DND-41 (cell line): Measurements from ENCODE around the gene MTSS2.

Experiments used
- ATAC-seq: fragments of 200-7000 bp; cut with Tn5 transposase; 3 replicates; pipeline ENCODE4 v1.9.1; 2021; ENCODE audit warnings: low read depth; ENCODE audit not compliant: insufficient read depth
- DNase-seq: peaks from one replicate; pipeline ENCODE4 v3.0.0-alpha.2; 2020
- H2AFZ ChIP-seq: 2 replicates; pipeline ENCODE4 v1.6.0; 2012; ENCODE audit warnings: low read depth, low read length
- H3K27ac ChIP-seq: 2 replicates; pipeline ENCODE4 v1.5.1; 2012; ENCODE audit warnings: low read length, inconsistent platforms
- H3K27me3 ChIP-seq: fragments of 200-600 bp; sonication (generic); 2 replicates; pipeline ENCODE4 v1.6.0; 2012; ENCODE audit warnings: low read length, mild to moderate bottlenecking, inconsistent platforms; ENCODE audit not compliant: insufficient read depth, poor library complexity
- H3K36me3 ChIP-seq: 2 replicates; pipeline ENCODE4 v1.5.1; 2012; ENCODE audit warnings: low read length, inconsistent platforms; ENCODE audit not compliant: insufficient read depth
- H3K4me1 ChIP-seq: 2 replicates; pipeline ENCODE4 v1.5.1; 2012; ENCODE audit warnings: mild to moderate bottlenecking, low read length; ENCODE audit not compliant: insufficient read depth
- H3K4me2 ChIP-seq: 2 replicates; pipeline ENCODE4 v1.6.0; 2012; ENCODE audit warnings: mild to moderate bottlenecking, moderate library complexity, low read length, inconsistent platforms; ENCODE audit not compliant: insufficient read depth
- H3K4me3 ChIP-seq, 2 experiments: fragments of 200-600 bp in 1 of 2; shearing (Covaris generic) in 1 of 2; 2 replicates each; pipeline ENCODE4 v1.5.1; 2012 to 2016; ENCODE audit warnings: inconsistent platforms in 2 of 2, low read length in 2 of 2, mild to moderate bottlenecking in 2 of 2, low read depth in 1 of 2, moderate library complexity in 1 of 2
- H3K79me2 ChIP-seq: 2 replicates; pipeline ENCODE4 v1.6.0; 2012; ENCODE audit warnings: low read length, inconsistent platforms; ENCODE audit not compliant: insufficient read depth
- H3K9ac ChIP-seq: 2 replicates; pipeline ENCODE4 v1.6.0; 2012; ENCODE audit warnings: low read depth, mild to moderate bottlenecking, inconsistent platforms, low read length, moderate library complexity
- H3K9me3 ChIP-seq: 2 replicates; pipeline ENCODE4 v1.5.1; 2012; ENCODE audit warnings: low read length, moderate library complexity, mild to moderate bottlenecking, inconsistent platforms; ENCODE audit not compliant: insufficient read depth, severe bottlenecking
- H4K20me1 ChIP-seq: 2 replicates; pipeline ENCODE4 v1.6.0; 2012; ENCODE audit warnings: low read length; ENCODE audit not compliant: insufficient read depth
- CTCF ChIP-seq: IDR thresholded peaks from 2 replicates; pipeline ENCODE4 v1.5.1; 2012; ENCODE audit warnings: borderline replicate concordance, low read length, moderate library complexity, mild to moderate bottlenecking; ENCODE audit not compliant: poor library complexity, severe bottlenecking; ENCODE audit errors: extremely low read depth
- EZH2 ChIP-seq: IDR thresholded peaks from 3 replicates; pipeline ENCODE4 v1.6.1; 2012; ENCODE audit warnings: borderline replicate concordance, low read depth, mild to moderate bottlenecking, moderate library complexity, low read length, inconsistent platforms; ENCODE audit not compliant: severe bottlenecking

MTSS2 gene

GRCh38 chr16:70720425-70721201 lies 34.8 kb upstream of the MTSS2 start:
- no peak overlapping the region for H2AFZ ChIP-seq
- no peak overlapping the region for H3K27ac ChIP-seq
- H3K79me2 ChIP-seq = no peaks in the 10 kb centered on the region
- ATAC-seq (no peak), DNase-seq (no peak)
- H3K4me3 ChIP-seq = no peak overlapping the region
- no peaks in the 10 kb centered on the region for H3K4me1 ChIP-seq
- no peaks in the 10 kb centered on the region for H3K9me3 ChIP-seq
- no peak overlapping the region for H3K4me2 ChIP-seq
- peaks cover 19% of the 10 kb centered on the region for H3K36me3 ChIP-seq
- no peak overlapping the region for H3K9ac ChIP-seq
- no peaks in the 10 kb centered on the region for H4K20me1 ChIP-seq
- H3K27me3 ChIP-seq = no peaks in the 10 kb centered on the region
- TF ChIP-seq EZH2 = no peak
- no peak for TF ChIP-seq CTCF

GRCh38 chr16:70717065-70717464 lies 31.2 kb upstream of the MTSS2 start:
- Histone ChIP-seq H3K79me2 (no peaks in the 10 kb centered on the region), H3K9ac (no peak overlapping the region), H3K9me3 (no peaks in the 10 kb centered on the region), H4K20me1 (peaks cover 15% of the 10 kb centered on the region), H3K36me3 (peaks cover 23% of the 10 kb centered on the region), H3K27me3 (no peaks in the 10 kb centered on the region), H2AFZ (no peak overlapping the region), H3K4me1 (no peaks in the 10 kb centered on the region), H3K27ac (no peak overlapping the region), H3K4me2 (no peak overlapping the region), H3K4me3 (no peak overlapping the region)
- no peak for TF ChIP-seq EZH2
- TF ChIP-seq CTCF = no peak
- ATAC-seq = no peak
- DNase-seq = no peak

GRCh38 chr16:70715860-70716357 lies 30.1 kb upstream of the MTSS2 start:
- no peaks in the 10 kb centered on the region for H3K27me3 ChIP-seq
- H3K4me2 ChIP-seq = no peak overlapping the region
- no peaks in the 10 kb centered on the region for H3K79me2 ChIP-seq
- H3K36me3 ChIP-seq = peaks cover 18% of the 10 kb centered on the region; the same call in 1 of the 2 replicates
- H2AFZ ChIP-seq = no peak overlapping the region
- H3K4me1 ChIP-seq = no peaks in the 10 kb centered on the region
- ATAC-seq (no peak), DNase-seq (no peak)
- H3K9me3 ChIP-seq = no peaks in the 10 kb centered on the region
- no peak overlapping the region for H3K4me3 ChIP-seq
- H3K27ac ChIP-seq = no peak overlapping the region
- no peak overlapping the region for H3K9ac ChIP-seq
- no peak for TF ChIP-seq EZH2
- no peak for TF ChIP-seq CTCF
- H4K20me1 ChIP-seq = peaks cover 15% of the 10 kb centered on the region
